ENCODE results near the gene GLYR1. TPM values are rescaled to one million over a fixed set of nuclear protein-coding genes. Genes with fewer than 3 reads are reported as not detected.

Gene GLYR1
- total RNA-seq, 1 experiment from 2014 or later, result 111 TPM

GRCh38 chr16:4895366-4895765 is 48.3 kb upstream of the GLYR1 start:
- Histone ChIP-seq H3K4me3 (ENCODE audit: low read depth in 2 of 2, low read length in 2 of 2) (no peak overlapping the region), H3K27me3 (ENCODE audit: control insufficient read depth, insufficient read depth, low read length) (no peaks in the 10 kb centered on the region), H3K4me1 (ENCODE audit: control insufficient read depth, insufficient read depth, low read length) (peaks cover 3% of the 10 kb centered on the region; the same call in 1 of the 2 replicates), H3K9me3 (ENCODE audit: control insufficient read depth, insufficient read depth, low read depth, low read length) (no peaks in the 10 kb centered on the region), H3K27ac (ENCODE audit: low read length) (no peak overlapping the region), H3K36me3 (ENCODE audit: control insufficient read depth, insufficient read depth, low read length) (peaks cover 2% of the 10 kb centered on the region; the same call in 1 of the 2 replicates)
- ATAC-seq (no peak), DNase-seq (ENCODE audit: low read depth, low spot score) (no peak)
- intact Hi-C loops (cut with micrococcal nuclease; ENCODE audit: unreplicated experiment), result no loop called here
- in situ Hi-C loops (cut with HindIII; ENCODE audit: low pct_unique_long_range_greater_than_20kb, low sequenced_read_pairs), result no loop called here
- BruUV-seq (replicated peaks), result no TSS peak
- ChIA-PET POLR2A (no interaction called here), CTCF (no interaction called here)
- TF ChIP-seq SIN3A (IDR thresholded peaks at IDR 0.05; ENCODE audit: borderline replicate concordance, insufficient read depth, low read depth, low read length), result no peak
- no peak for TF ChIP-seq TCF7L2 (IDR thresholded peaks at IDR 0.05; ENCODE audit: low read depth, low read length)
- no peak for TF ChIP-seq REST (IDR thresholded peaks at IDR 0.05; ENCODE audit: insufficient read depth in 1 of 2, low read depth in 2 of 2, low read length in 1 of 2)
- no peak for TF ChIP-seq POLR2AphosphoS5 (IDR thresholded peaks at IDR 0.05; ENCODE audit: low read depth, low read length)
- TF ChIP-seq CTCF (IDR thresholded peaks at IDR 0.05), result no peak

- ATAC-seq (peak; percentile 39; the same call in 1 of the 2 replicates), DNase-seq (ENCODE audit: low read depth, low spot score) (no peak)
- no peak for TF ChIP-seq TCF7L2 (IDR thresholded peaks at IDR 0.05; ENCODE audit: low read depth, low read length)
- TF ChIP-seq SIN3A (IDR thresholded peaks at IDR 0.05; ENCODE audit: borderline replicate concordance, insufficient read depth, low read depth, low read length), result no peak
- TF ChIP-seq CTCF (IDR thresholded peaks at IDR 0.05), result no peak
- no peak for TF ChIP-seq POLR2AphosphoS5 (IDR thresholded peaks at IDR 0.05; ENCODE audit: low read depth, low read length)
- no peak for TF ChIP-seq REST (IDR thresholded peaks at IDR 0.05; ENCODE audit: insufficient read depth in 1 of 2, low read depth in 2 of 2, low read length in 1 of 2)
- no peaks in the 10 kb centered on the region; the same call in 1 of the 2 replicates for H3K36me3 ChIP-seq (ENCODE audit: control insufficient read depth, insufficient read depth, low read length)
- in situ Hi-C loops (cut with HindIII; ENCODE audit: low pct_unique_long_range_greater_than_20kb, low sequenced_read_pairs), result no loop called here
- H3K4me1 ChIP-seq (ENCODE audit: control insufficient read depth, insufficient read depth, low read length), result peaks cover 3% of the 10 kb centered on the region; the same call in 1 of the 2 replicates
- H3K27me3 ChIP-seq (ENCODE audit: control insufficient read depth, insufficient read depth, low read length), result no peaks in the 10 kb centered on the region
- POLR2A ChIA-PET, result no interaction called here
- H3K9me3 ChIP-seq (ENCODE audit: control insufficient read depth, insufficient read depth, low read depth, low read length), result no peaks in the 10 kb centered on the region
- no TSS peak for BruUV-seq (replicated peaks)
- H3K4me3 ChIP-seq (ENCODE audit: low read depth in 2 of 2, low read length in 2 of 2), result no peak overlapping the region
- no peak overlapping the region for H3K27ac ChIP-seq (ENCODE audit: low read length)
- CTCF ChIA-PET, result no interaction called here
- intact Hi-C loops (cut with micrococcal nuclease; ENCODE audit: unreplicated experiment), result no loop called here
Observed at GRCh38 chr16:4894276-4895150, 47.4 kb upstream of the GLYR1 start.
